Posterior cingulate gyrus (tissue), 11 donors: ENCODE results near the gene SIAH3.

Experiments
- DNase-seq, 10 donors: peaks; one replicate each; pipeline versions ENCODE4 v3.0.0 to v3.0.0-alpha.2; 2020 to 2021; ENCODE audit warnings: mixed read lengths in 3 of 10
- intact Hi-C: fragments of 100-400 bp; cut with DNase I; formaldehyde crosslinking; loops from one replicate; pipeline ENCODE4 v1.15.1; 2023

The SIAH3 gene

DNA sequence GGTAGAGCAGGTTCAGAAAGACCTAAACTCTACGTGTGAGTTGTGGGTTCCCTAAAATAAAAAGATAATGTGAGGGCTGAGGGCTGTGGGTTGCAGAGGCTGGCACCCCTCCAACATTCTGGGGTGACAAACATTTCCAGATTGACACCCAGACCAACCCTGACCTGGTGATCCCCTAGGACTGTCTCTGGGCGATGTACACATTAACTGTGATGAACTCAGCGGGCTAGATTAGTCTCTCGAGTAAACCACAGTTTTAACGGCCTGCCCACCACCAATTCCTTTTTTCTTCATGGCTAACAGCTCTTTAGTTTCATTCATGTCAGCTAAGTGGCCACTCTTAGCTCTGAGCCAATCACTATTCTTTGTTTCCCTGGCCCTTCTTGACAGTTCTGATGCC lies 24.8 kb downstream of the SIAH3 start:
- DNase-seq, result no peak
- intact Hi-C loops, result no loop called here

DNA sequence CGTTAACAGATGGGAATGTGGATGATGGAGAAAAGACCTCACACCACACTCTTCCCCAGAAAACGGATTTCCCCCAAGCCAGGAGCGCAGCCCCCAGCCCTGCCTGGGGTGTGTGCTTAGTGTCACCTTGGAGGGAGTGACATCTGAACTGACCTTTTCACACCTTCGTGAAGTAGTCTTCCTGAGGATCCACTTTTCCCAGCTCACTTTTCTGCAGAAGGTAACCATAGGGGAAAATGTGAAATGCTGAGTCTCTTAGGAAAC lies 26.2 kb downstream of the SIAH3 start:
- no peak for DNase-seq
- intact Hi-C loops, result no loop called here

DNA sequence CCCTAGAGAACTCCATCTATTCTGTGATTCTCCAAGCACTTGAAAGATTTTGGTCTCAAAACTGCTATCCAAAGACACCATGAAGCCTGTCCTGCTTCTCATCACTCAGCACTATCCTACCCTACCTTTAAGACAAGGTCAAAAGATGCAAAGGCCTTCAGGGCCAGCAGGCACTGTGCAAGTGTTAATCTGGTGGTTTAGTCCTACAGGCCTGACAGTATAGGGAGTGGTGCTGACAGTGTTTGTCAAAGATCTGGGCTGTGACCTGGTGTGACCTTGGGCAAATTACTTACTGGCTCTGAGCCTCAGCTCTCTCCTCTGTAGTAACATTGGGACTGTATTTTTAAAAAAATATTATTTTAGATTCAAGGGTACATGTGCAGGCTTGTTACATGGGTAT lies 28.0 kb downstream of the SIAH3 start:
- intact Hi-C loops, result no loop called here
- DNase-seq, result no peak

DNA sequence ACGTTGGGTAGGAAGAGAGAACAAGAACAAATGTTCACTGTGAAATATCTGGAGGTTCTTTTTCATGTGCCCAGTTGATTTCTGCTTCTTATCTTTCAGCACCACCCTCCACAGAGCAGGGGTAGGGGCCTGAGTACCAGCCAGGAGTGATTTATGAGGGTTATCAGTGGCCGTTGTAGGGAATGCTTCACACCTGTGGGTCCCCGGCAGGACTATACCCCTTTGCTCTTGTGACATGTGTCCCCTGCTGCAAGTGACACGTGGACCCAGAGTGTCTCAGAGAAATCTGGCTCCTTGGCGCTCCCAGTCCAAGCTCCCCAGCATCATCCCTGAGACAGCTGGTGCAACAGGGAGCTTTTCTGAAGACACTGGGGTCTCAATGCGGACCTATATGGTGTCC lies 29.7 kb downstream of the SIAH3 start:
- intact Hi-C loops, result no loop called here
- no peak for DNase-seq

DNA sequence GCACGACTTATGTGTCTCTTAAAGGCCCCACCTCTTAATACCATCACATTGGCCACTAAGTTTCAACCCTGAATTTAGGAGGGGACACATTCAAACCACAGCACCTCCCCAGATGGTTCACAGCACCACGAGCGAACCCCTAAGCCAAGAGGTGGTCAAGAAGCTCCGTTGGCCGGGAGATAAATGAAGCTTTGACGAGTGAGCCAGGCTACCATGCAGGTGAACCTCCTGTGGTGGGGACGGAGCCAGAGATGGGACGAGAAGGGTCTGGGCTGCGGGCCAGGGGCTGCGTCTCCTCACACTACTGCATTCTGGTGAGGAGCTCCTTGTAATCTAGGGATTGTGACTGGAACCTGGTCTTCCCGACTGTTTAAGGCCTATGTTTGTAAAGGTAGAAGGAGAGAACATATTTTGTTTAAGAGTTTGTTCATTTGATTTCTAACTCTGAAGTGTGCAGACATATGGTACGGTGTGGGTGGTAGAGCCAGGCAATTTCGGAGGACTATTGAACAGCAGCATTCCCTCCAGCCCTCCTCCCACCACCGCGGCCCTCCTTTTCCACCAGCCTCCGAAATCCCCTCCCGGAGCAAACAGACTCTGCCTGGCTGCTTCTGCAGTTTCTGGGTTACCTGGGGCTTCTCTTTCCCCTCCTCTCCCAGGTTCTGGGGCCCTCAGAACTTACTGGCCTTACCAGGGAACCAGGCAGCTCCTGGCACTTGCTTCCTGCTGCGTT lies 31.3 kb downstream of the SIAH3 start:
- intact Hi-C loops, result no loop called here
- DNase-seq, result peak in 5 of 10 donors; percentile 28 to 86 (median 45)

DNA sequence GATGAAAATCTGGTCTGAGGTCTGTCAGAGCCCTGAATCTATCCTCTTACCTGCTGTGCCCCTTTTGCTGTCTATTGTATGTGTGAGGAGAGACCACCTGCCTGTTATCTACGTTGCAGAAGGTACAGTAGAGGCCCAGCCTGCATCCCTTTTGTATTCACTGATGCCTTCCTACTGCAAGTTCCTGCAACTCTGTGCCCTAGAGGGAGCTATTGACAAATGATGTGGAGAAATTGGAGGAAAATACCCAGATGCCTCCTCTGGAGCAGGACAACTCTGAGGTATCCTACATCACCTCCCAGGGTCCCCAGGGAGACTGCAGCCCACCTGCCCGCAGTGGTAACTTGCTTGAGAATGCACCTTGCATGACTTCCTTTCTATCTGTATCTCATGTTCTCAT lies 33.7 kb downstream of the SIAH3 start:
- no peak for DNase-seq
- intact Hi-C loops, result no loop called here

DNA sequence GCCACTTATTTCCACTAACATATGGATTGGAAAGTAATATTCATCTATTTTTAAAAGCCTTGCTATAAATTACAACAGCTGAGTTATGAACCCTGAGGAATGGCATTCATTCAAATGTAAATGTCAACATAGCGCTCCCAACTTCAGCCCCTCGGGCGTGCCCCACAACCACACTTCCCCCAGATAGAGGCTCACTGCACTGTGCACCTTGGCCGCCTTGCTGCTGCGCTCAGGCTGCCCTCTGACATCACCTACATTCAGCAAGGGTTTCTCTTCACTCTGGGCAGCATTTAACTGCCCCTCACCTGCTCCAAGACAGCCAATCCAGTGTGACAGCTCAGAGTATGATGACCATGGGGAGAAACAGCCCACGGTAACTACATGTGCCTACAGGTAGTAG lies 35.1 kb downstream of the SIAH3 start:
- intact Hi-C loops, result no loop called here
- no peak for DNase-seq

DNA sequence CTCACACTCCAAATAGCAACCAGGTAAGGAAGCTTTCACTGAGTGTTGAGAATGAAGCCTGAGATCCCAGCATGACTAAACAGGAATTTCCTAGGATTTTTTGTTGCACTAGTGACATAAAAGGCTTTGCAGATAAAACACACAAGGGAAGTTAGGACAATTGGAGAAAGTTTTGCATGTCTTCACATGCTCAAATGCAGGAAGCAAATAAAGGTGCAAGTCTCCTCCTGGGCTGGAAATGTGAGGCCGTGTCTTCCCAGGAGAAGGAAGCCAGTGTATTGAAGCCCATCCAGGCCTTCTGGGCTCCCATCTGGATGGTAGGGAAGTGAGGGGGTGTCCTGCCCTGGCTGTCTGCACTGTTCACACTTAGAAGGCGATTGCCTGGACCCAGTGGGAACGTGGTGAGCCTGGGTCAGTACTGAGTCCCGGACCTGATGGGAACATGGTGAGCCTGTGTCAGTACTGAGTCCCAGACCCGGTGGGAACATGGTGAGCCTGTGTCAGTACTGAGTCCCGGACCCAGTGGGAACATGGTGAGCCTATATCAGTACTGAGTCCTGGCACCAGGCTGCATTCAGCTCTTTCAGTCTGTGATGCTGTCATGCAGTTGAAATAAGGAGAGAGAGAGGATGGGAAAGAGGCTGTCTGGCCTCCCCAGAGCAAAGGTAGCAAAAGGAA lies 38.7 kb downstream of the SIAH3 start:
- intact Hi-C loops, result no loop called here
- DNase-seq, result peak in 1 of 10 donors; percentile 81

DNA sequence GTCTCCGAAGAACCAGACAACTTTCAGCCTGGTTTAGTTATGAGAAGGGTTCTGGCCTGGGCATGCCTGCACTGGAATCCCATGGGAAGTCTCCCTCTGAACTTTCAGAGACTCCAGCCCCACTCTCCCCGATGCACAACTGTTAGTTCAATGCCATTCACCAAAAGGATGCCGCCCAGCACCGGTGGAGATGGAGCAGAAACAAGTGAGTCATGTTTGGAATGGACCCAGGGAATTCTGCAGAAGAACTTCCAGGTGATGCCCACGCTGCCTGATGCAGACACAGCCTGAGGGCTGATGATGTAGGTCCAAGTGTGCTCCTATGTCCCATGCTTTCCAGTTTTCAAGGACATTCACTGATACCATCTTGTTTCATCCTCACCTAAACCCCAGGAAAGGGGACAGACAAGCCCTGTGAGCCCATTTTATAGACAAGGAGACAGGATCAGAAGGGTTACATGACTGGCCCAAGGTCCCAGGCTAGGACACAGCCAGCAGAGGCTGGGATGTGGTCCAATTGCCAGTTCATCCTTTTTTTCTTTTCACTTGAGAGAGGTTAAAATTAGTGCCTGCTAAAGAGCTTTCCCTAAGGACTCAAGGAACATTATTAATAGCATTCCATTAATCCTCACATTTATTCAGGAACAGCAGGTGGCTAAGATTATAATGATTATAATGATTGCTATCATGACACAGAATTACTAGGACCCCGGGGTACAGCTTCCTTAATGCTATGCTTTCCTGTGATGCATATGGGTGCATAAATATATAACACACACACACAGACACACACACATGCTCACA lies 39.5 kb downstream of the SIAH3 start:
- intact Hi-C loops, result no loop called here
- DNase-seq, result peak in 7 of 10 donors; percentile 12 to 89 (median 55)

DNA sequence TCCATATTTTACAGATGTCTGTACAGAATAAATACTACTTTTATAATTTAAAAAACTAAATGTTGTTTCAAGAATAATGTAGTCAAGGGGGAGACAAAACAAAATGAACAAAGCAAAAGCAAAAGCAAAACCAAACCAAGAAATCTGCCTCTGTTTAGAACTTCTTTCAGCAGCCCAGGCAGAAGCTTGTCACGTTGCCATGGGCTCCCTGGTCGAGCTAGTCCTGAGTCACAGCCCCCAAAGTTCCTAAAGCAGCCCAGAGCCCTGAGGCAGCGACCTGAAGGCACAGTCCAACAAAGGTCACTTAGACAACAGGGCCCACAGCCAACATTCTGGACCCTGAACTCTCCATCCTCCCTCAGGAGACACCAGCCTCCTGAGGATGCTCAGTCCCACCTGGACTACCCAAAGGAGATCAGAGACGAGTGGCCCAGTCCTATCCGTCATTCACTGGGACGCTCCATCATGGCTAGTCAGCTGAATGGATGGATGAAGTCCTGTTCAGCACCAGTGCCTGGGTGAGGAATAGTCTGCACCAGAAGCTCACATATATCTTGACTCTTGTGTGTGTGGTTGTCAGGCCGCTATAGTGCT lies 41.7 kb downstream of the SIAH3 start:
- intact Hi-C loops, result no loop called here

DNA sequence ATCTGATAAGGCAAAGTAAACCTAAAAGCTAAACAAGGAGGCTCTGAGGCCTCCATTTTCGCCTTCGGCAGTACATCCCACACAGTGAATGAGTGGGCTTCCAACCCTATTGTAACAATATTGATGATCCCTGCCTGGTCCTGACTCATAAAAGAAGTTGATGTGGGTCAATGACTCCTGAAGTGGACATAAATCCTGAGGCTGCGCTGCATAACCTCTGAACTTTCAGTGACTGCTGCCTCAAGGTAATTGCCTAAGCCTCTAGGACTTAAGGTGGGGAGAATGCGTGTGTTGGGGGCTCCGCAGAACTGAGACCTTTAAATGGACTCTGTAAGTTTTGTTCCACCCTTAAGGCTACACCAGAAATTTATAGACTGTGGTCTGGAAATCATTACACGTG lies 42.6 kb downstream of the SIAH3 start:
- intact Hi-C loops, result no loop called here
- no peak for DNase-seq

More for the DNA sequence above, 41.7 kb downstream of the SIAH3 start:
- DNase-seq, result no peak

DNA sequence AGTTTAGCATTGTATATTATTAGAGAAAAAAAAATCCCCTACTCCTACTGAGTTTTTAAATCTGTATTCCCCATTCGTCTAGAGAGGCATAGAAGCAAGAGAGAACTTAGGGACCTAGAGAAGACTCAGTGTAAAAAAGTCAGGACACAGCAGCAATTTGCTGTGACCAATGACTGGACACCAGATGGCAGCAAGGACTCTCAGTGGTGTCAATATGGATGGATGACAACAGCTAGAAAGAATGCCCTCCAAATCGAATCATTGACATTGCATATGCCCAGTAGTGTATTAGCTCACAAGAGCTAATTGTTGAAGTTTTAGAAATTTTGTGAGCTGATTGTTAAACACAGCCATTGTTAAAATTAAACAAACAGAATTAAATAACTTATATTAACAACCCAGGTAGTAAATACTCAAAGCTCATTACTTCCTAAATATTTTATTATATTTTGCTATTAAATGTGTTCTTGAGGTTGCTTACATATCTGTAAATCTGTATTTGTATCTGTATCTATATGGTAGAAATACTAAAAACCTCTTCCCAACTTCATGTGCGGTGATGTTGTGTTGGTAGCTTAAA lies 43.9 kb downstream of the SIAH3 start:
- intact Hi-C loops, result loop anchor here (1.0 kb wide), 1 partner anchor 319 kb away; no protein-coding TSS in a partner anchor
- peak in 4 of 10 donors; percentile 26 to 55 (median 30) for DNase-seq

DNA sequence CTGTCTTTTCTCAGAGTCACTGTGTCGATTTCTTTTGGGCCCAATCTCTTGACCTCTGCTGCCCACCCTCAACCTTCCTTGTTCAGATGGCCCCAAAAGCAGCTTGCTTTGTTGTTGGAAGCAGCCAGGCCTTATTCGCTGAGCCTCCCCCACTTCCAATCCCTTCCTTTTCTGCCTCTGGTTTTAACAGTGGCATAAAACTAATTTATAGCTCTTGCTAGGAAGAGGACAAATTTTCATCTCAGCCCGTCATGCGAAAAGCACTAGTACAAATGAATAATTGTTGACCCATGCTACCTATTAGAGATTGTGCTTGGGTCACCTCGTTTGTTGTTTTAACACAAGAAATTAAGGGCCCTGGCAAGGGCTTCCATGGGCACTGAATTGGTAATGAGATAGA lies 51.1 kb downstream of the SIAH3 start:
- DNase-seq, result no peak

DNA sequence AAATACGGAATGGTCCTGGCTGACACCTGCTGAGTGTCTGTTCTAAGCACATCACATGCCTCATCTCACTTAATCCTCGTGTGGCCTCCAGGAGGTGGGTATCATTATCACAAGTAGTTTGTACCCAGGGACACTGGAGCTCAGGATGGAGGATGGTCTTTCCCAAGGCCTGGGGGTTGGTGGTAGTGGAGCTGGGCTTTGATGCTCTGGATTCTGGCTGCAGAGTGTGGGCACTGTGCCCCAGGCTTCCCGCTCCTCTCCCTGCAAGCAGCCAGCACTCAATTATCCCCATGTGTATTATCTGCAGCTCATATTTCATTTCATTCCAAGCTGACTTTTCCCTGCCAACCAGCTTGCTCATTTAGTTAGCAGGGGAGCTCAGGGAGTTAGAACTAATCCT lies 52.1 kb downstream of the SIAH3 start:
- no peak for DNase-seq
- intact Hi-C loops, result no loop called here

More for the DNA sequence above, 51.1 kb downstream of the SIAH3 start:
- intact Hi-C loops, result no loop called here

DNA sequence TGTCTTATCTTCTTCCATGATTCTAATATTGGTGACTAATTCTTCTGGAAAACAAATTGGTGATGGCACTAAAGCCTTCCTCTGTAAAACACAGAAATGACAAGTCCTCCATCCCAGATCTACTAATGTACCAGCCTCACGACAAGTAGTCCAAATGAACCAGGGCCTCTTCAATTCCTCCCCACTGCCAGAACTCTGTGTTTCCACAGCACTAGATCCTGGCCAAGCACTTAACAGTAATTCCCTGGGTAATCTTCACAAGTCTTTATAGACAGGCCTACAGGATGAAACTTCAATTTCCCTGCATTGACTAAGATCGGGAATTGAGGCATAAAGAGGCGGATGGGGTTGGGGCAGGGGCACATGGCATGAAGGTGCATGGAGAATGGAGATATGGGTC lies 52.7 kb downstream of the SIAH3 start:
- intact Hi-C loops, result no loop called here
- no peak for DNase-seq

DNA sequence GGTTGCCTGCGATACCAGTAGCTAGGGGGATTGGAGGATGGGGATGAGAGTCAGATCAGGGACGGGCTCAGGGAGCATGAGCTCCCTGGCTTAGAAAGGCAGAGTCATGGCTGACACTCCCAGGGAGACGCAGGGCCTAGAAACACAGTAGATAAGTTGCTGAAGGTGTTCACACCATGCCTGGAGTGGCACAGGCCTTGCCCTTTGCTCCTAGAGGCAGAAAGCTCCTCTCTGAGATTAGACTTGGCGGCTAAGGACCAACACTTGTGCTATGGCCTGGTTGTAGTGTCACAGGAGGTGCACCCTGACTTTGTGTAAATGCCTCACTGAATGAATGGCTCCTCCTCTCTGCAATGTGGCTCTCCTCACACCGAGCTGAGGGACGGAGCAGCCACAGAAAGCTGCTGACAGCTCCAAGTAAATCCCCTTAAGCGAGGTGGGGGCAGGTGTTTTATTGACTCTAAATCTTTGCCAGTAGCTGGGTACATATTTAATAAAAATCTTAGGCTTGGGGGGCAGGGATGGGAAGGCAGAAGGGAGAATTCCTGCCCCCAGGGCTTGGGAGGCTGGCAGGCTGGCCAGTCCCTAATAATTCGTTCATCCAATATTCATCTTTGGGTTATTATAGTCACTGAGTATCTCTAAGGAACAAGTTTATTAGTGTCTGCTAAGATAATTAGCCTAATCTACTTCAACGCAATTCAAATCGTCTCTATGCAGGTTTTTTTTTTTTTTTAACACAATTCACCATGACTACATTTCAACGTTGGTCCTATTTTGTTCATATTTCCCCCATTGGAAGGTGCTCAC lies 54.9 kb downstream of the SIAH3 start:
- DNase-seq, result no peak
- intact Hi-C loops, result no loop called here

DNA sequence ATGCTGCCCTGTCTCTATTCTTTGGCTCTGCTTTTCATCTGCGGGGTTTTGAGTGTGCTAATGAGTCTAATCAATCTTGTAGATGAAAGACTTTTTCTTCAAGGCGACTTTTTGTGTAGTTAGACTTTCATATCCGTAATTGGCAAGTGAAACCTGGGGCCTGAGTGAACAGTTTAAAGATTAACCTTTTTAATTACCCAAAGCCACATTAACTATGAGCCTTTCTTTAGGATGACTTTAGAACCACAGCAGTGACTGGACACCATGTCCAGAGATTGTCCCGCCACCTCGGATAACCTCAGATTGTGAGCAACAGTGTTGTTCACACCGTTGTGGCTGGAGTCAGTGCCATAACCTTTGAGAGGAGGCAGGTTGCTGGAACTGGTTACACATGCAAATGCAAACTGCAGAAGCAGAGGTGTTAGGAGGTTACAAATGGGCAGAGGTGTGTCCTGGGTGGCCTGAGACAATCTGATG lies 58.7 kb downstream of the SIAH3 start:
- intact Hi-C loops, result no loop called here
- DNase-seq, result no peak

DNA sequence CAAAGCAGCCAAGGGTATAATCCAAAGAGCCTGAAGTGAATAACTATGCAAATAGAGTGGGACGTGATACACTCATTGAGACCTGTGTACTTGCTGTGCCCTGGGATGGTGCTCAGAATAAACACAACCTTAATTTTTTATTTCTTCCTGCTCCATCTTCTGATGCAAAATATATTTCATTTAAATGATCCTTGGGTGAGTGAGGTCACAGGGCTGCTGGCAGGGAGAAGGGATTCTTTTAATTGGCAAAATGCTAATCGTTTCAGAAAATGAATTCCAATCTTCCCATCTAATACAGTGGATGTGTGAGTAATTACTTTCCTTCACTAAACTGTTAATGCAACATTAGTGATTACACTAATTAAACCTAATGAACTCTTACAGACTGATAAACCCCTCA lies 63.5 kb downstream of the SIAH3 start:
- intact Hi-C loops, result no loop called here
- no peak for DNase-seq

DNA sequence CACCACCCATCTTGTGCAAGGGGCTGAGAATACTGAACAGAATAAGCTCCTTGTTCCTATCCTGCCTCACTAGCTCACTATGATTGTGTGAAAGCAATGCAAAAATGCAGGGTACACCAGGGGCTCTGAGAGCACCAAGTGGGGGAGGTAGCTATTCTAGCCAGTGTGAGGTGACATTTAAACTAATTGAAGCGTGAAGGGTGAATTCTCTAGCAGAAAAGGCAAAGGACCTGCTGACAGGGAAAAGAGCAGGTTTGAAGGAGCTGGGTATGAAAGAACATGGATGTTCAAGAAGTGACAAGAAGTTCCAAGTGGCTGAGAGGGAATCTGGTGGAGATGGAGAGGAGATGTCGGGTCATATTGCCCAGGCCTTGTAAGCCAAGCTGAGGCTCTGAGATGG lies 64.2 kb downstream of the SIAH3 start:
- intact Hi-C loops, result no loop called here
- DNase-seq, result no peak
